ENCODE measurements around the gene BRICD5.
A peak's percentile ranks its signal among the peaks of the same experiment; 100 is the strongest.

The BRICD5 gene

GRCh38 chr16:2180962-2181923 is 29.4 kb downstream of the BRICD5 start:
- DNase-seq (ENCODE audit: low spot score): no peak

- no peak for DNase-seq (ENCODE audit: low spot score)
Observed at GRCh38 chr16:2180461-2180860, 30.2 kb downstream of the BRICD5 start.

- DNase-seq (ENCODE audit: low spot score): no peak
Observed at GRCh38 chr16:2179576-2179975, 31.1 kb downstream of the BRICD5 start.

GRCh38 chr16:2179107-2179501 is 31.6 kb downstream of the BRICD5 start:
- DNase-seq (ENCODE audit: low spot score): no peak

- DNase-seq (ENCODE audit: low spot score): peak; percentile 10
Observed at GRCh38 chr16:2178321-2179106, 32.1 kb downstream of the BRICD5 start.

- DNase-seq (ENCODE audit: low spot score): no peak
Observed at GRCh38 chr16:2177561-2177960, 33.1 kb downstream of the BRICD5 start.

GRCh38 chr16:2177101-2177500 is 33.6 kb downstream of the BRICD5 start:
- DNase-seq (ENCODE audit: low spot score): no peak

- DNase-seq (ENCODE audit: low spot score): no peak
Observed at GRCh38 chr16:2176047-2176446, 34.6 kb downstream of the BRICD5 start.

GRCh38 chr16:2175454-2175853 is 35.2 kb downstream of the BRICD5 start:
- no peak for DNase-seq (ENCODE audit: low spot score)

- DNase-seq (ENCODE audit: low spot score): no peak
Observed at GRCh38 chr16:2174396-2175131, 36.1 kb downstream of the BRICD5 start.

- no peak for DNase-seq (ENCODE audit: low spot score)
Observed at GRCh38 chr16:2173916-2174315, 36.7 kb downstream of the BRICD5 start.

- DNase-seq (ENCODE audit: low spot score): no peak
Observed at GRCh38 chr16:2173366-2173765, 37.3 kb downstream of the BRICD5 start.

- no peak for DNase-seq (ENCODE audit: low spot score)
Observed at GRCh38 chr16:2172688-2173335, 37.9 kb downstream of the BRICD5 start.

GRCh38 chr16:2171601-2172178 is 39.0 kb downstream of the BRICD5 start:
- DNase-seq (ENCODE audit: low spot score): no peak

- DNase-seq (ENCODE audit: low spot score): no peak
Observed at GRCh38 chr16:2170587-2171435, 39.9 kb downstream of the BRICD5 start.

GRCh38 chr16:2170080-2170479 is 40.6 kb downstream of the BRICD5 start:
- DNase-seq (ENCODE audit: low spot score): no peak

GRCh38 chr16:2167068-2167638 is 43.5 kb downstream of the BRICD5 start:
- DNase-seq (ENCODE audit: low spot score): no peak

GRCh38 chr16:2166263-2167067 is 44.2 kb downstream of the BRICD5 start:
- no peak for DNase-seq (ENCODE audit: low spot score)

- no peak for DNase-seq (ENCODE audit: low spot score)
Observed at GRCh38 chr16:2165861-2166260, 44.8 kb downstream of the BRICD5 start.

All from AG08395 (cell line).